Measurements from ENCODE around the gene XPO4.
A peak's percentile ranks its signal among the peaks of the same experiment; 100 is the strongest.
"Not testable (repeated sequence)": the region's sequence is repeated elsewhere in the genome, so short reads cannot be mapped to it uniquely, and the experiment has no call there.

XPO4 gene

DNA sequence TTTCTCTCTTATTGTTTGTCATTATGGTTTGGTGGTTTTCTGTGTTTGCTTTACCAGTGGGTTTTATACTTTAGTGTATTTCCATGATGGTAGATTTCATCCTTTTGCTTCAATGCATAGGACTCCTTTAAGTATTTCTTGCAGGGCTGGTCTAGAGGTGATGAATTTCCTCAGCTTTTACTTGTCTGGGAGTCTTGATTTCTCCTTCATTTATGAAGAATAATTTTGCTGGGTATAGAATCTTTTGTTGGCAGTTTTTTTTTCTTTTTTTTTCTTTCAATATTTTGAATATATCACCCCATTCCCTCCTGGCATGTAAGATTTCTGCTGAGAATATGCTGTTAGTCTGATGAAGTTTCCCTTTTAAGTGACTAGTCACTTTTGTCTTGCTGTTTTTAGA lies 148.5 kb downstream of the XPO4 start:
- DNase-seq = peak in 2 of 3 donors; percentile 35 to 59
- ChIA-PET CTCF (interaction anchor here (1.3 kb wide), 1 partner anchor 15 kb away, joined by 3 read pairs; no protein-coding TSS in a partner anchor), POLR2A (no interaction called here)
- H3K9me3 ChIP-seq (ENCODE audit: control extremely low read depth in 1 of 5, control insufficient read depth in 4 of 5, insufficient read depth in 2 of 5, low read depth in 1 of 5, low read length in 4 of 5) = peaks cover 15 to 74% (median 20%) of the 10 kb centered on the region in 5 experiments
- no peaks in the 10 kb centered on the region for H3K4me1 ChIP-seq (ENCODE audit: control extremely low read depth in 1 of 4, control insufficient read depth in 4 of 4, insufficient read depth in 4 of 4, low read length in 3 of 4)
- H3K36me3 ChIP-seq (ENCODE audit: control insufficient read depth in 4 of 4, insufficient read depth in 4 of 4, low read length in 3 of 4) = peaks cover 7 to 29% (median 10%) of the 10 kb centered on the region in 4 experiments
- no peaks in the 10 kb centered on the region for H3K27me3 ChIP-seq (replicated peaks in 2 of 5; ENCODE audit: control insufficient read depth in 4 of 5, insufficient read depth in 5 of 5, low read length in 4 of 5)
- H3K27ac ChIP-seq (ENCODE audit: insufficient read depth in 1 of 2, low read depth in 1 of 2, low read length in 2 of 2, poor library complexity in 1 of 2, severe bottlenecking in 2 of 2) = no peak overlapping the region
- no peak overlapping the region for H3K4me3 ChIP-seq (ENCODE audit: control insufficient read depth in 1 of 7, extremely low read depth in 1 of 7, insufficient read depth in 4 of 7, low read depth in 2 of 7, low read length in 6 of 7)

DNA sequence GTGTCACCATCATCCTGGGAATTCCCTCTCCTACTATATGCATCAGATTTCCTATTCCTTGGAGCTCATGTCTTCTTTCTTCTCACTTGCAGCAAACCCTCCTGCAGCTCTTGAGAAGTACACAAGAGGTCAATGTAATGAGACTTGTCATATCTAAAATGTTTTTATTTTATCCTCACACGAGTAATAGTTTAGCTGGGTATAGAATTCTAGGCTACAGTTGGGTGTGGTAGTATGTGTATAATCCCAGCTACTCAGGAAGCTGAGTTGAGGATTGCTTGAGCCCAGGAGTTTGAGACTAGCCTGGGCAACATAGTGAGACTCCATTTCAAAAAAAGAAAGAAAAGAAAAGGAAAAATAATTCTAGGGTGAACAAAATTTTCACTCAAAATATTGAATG lies 153.2 kb downstream of the XPO4 start:
- H3K36me3 ChIP-seq (ENCODE audit: control insufficient read depth in 4 of 4, insufficient read depth in 4 of 4, low read length in 3 of 4) = peaks cover 0 to 9% (median 3%) of the 10 kb centered on the region in 4 experiments
- ChIA-PET CTCF (interaction anchor here (1.3 to 1.8 kb wide), 2 partner anchors 41 to 79 kb away, joined by 3 to 5 read pairs; no protein-coding TSS in a partner anchor), POLR2A (no interaction called here)
- H3K4me1 ChIP-seq (ENCODE audit: control extremely low read depth in 1 of 4, control insufficient read depth in 4 of 4, insufficient read depth in 4 of 4, low read length in 3 of 4) = no peaks in the 10 kb centered on the region
- peaks cover 5 to 49% (median 12%) of the 10 kb centered on the region in 5 experiments for H3K9me3 ChIP-seq (ENCODE audit: control extremely low read depth in 1 of 5, control insufficient read depth in 4 of 5, insufficient read depth in 2 of 5, low read depth in 1 of 5, low read length in 4 of 5)
- no CpG with 5 or more reads among the region's 1 CpG for whole genome bisulfite sequencing (ENCODE audit: insufficient coverage)
- H3K4me3 ChIP-seq (ENCODE audit: control insufficient read depth in 1 of 7, extremely low read depth in 1 of 7, insufficient read depth in 4 of 7, low read depth in 2 of 7, low read length in 6 of 7) = no peak overlapping the region
- no peaks in the 10 kb centered on the region for H3K27me3 ChIP-seq (replicated peaks in 2 of 5; ENCODE audit: control insufficient read depth in 4 of 5, insufficient read depth in 5 of 5, low read length in 4 of 5)
- no peak overlapping the region for H3K27ac ChIP-seq (ENCODE audit: insufficient read depth in 1 of 2, low read depth in 1 of 2, low read length in 2 of 2, poor library complexity in 1 of 2, severe bottlenecking in 2 of 2)
- no peak for DNase-seq

DNA sequence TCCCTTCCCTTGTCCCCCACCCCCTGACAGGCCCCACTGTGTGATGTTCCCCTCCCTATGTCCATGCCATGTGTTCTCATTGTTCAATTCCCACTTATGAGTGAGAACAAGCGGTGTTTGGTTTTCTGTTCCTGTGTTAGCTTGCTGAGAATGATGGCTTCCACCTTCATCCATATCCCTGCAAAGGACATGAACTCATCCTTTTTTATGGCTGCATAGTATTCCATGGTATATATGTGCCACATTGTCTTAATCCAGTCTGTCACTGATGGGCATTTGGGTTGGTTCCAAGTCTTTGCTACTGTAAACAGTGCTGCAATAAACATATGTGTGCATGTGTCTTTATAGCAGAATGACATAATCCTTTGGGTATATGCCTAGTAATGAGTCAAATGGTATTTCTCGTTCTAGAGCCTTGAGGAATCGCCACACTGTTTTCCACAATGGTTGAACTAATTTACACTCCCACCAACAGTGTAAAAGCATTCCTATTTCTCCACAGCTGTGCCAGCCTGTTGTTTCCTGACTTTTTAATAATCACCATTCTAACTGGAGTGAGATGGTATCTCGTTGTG lies 158.6 kb downstream of the XPO4 start:
- POLR2A ChIA-PET; H3K4me3 ChIP-seq (ENCODE audit: control insufficient read depth in 1 of 7, extremely low read depth in 1 of 7, insufficient read depth in 4 of 7, low read depth in 2 of 7, low read length in 6 of 7); H3K27me3 ChIP-seq (replicated peaks in 2 of 5; ENCODE audit: control insufficient read depth in 4 of 5, insufficient read depth in 5 of 5, low read length in 4 of 5); H3K27ac ChIP-seq (ENCODE audit: insufficient read depth in 1 of 2, low read depth in 1 of 2, low read length in 2 of 2, poor library complexity in 1 of 2, severe bottlenecking in 2 of 2); H3K4me1 ChIP-seq (ENCODE audit: control extremely low read depth in 1 of 4, control insufficient read depth in 4 of 4, insufficient read depth in 4 of 4, low read length in 3 of 4); DNase-seq; CTCF ChIA-PET: not testable (repeated sequence)
- Histone ChIP-seq H3K36me3 (ENCODE audit: control insufficient read depth in 4 of 4, insufficient read depth in 4 of 4, low read length in 3 of 4) (peaks cover 0 to 11% (median 3%) of the 10 kb centered on the region in 4 experiments), H3K9me3 (ENCODE audit: control extremely low read depth in 1 of 5, control insufficient read depth in 4 of 5, insufficient read depth in 2 of 5, low read depth in 1 of 5, low read length in 4 of 5) (peaks cover 0 to 13% (median 4%) of the 10 kb centered on the region in 5 experiments)
- 100% methylated on average over 1 of the region's 4 CpGs for WGBS (ENCODE audit: insufficient coverage)

DNA sequence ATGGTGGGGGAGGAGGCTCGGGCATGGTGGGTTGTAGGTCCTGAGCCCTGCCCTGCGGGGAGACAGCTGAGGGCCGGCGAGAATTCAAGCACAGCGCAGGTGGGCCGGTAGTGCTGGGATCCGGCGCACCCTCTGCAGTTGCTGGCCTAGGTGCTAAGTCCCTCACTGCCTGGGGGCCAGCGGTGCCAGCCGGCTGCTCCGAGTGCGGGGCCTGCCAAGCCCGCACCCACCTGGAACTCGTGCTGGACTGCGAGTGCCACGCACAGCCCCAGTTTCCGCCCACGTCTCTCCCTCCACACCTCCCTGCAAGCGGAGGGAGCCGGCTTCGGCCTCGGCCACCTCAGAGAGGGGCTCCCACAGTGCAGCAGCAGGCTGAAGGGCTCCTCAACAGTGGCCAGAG lies 162.5 kb downstream of the XPO4 start:
- CTCF ChIA-PET = no interaction called here
- POLR2A ChIA-PET = no interaction called here

DNA sequence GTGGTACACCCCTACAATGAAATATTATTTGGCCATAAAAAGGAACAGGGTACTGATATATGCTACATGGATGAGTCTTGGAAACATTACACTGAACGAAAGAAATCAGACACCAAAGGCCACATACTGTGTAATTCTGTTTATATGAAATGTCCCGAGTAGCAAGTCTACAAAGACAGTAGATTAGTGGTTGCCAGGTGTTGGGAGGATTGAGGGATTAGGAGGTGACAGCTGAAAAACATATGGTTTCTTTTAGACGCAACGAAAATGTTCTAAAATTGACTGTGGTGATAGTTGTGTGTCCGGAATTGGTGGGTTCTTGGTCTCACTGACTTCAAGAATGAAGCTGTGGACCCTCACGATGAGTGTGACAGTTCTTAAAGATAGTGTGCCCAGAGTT lies 163.9 kb downstream of the XPO4 start:
- H3K27me3 ChIP-seq (replicated peaks in 2 of 5; ENCODE audit: control insufficient read depth in 4 of 5, insufficient read depth in 5 of 5, low read length in 4 of 5) = no peaks in the 10 kb centered on the region
- no peak for DNase-seq
- no peaks in the 10 kb centered on the region for H3K4me1 ChIP-seq (ENCODE audit: control extremely low read depth in 1 of 4, control insufficient read depth in 4 of 4, insufficient read depth in 4 of 4, low read length in 3 of 4)
- 94% methylated on average over 6 of the region's 6 CpGs for WGBS (ENCODE audit: insufficient coverage)
- POLR2A ChIA-PET = no interaction called here
- H3K27ac ChIP-seq (ENCODE audit: insufficient read depth in 1 of 2, low read depth in 1 of 2, low read length in 2 of 2, poor library complexity in 1 of 2, severe bottlenecking in 2 of 2) = no peak overlapping the region
- H3K4me3 ChIP-seq (ENCODE audit: control insufficient read depth in 1 of 7, extremely low read depth in 1 of 7, insufficient read depth in 4 of 7, low read depth in 2 of 7, low read length in 6 of 7) = no peak overlapping the region
- H3K36me3 ChIP-seq (ENCODE audit: control insufficient read depth in 4 of 4, insufficient read depth in 4 of 4, low read length in 3 of 4) = peaks cover 0 to 13% (median 0%) of the 10 kb centered on the region in 4 experiments
- H3K9me3 ChIP-seq (ENCODE audit: control extremely low read depth in 1 of 5, control insufficient read depth in 4 of 5, insufficient read depth in 2 of 5, low read depth in 1 of 5, low read length in 4 of 5) = peaks cover 0 to 4% (median 0%) of the 10 kb centered on the region in 5 experiments
- CTCF ChIA-PET = no interaction called here

More for the DNA sequence above, 162.5 kb downstream of the XPO4 start:
- Histone ChIP-seq H3K27ac (ENCODE audit: insufficient read depth in 1 of 2, low read depth in 1 of 2, low read length in 2 of 2, poor library complexity in 1 of 2, severe bottlenecking in 2 of 2) (no peak overlapping the region), H3K4me1 (ENCODE audit: control extremely low read depth in 1 of 4, control insufficient read depth in 4 of 4, insufficient read depth in 4 of 4, low read length in 3 of 4) (no peaks in the 10 kb centered on the region), H3K9me3 (ENCODE audit: control extremely low read depth in 1 of 5, control insufficient read depth in 4 of 5, insufficient read depth in 2 of 5, low read depth in 1 of 5, low read length in 4 of 5) (peaks cover 0 to 4% (median 3%) of the 10 kb centered on the region in 5 experiments), H3K4me3 (ENCODE audit: control insufficient read depth in 1 of 7, extremely low read depth in 1 of 7, insufficient read depth in 4 of 7, low read depth in 2 of 7, low read length in 6 of 7) (no peak overlapping the region), H3K27me3 (replicated peaks in 2 of 5; ENCODE audit: control insufficient read depth in 4 of 5, insufficient read depth in 5 of 5, low read length in 4 of 5) (no peaks in the 10 kb centered on the region), H3K36me3 (ENCODE audit: control insufficient read depth in 4 of 4, insufficient read depth in 4 of 4, low read length in 3 of 4) (peaks cover 0 to 11% (median 0%) of the 10 kb centered on the region in 4 experiments)
- no peak for DNase-seq
- 97% methylated on average over 21 of the region's 22 CpGs for WGBS (ENCODE audit: insufficient coverage)

DNA sequence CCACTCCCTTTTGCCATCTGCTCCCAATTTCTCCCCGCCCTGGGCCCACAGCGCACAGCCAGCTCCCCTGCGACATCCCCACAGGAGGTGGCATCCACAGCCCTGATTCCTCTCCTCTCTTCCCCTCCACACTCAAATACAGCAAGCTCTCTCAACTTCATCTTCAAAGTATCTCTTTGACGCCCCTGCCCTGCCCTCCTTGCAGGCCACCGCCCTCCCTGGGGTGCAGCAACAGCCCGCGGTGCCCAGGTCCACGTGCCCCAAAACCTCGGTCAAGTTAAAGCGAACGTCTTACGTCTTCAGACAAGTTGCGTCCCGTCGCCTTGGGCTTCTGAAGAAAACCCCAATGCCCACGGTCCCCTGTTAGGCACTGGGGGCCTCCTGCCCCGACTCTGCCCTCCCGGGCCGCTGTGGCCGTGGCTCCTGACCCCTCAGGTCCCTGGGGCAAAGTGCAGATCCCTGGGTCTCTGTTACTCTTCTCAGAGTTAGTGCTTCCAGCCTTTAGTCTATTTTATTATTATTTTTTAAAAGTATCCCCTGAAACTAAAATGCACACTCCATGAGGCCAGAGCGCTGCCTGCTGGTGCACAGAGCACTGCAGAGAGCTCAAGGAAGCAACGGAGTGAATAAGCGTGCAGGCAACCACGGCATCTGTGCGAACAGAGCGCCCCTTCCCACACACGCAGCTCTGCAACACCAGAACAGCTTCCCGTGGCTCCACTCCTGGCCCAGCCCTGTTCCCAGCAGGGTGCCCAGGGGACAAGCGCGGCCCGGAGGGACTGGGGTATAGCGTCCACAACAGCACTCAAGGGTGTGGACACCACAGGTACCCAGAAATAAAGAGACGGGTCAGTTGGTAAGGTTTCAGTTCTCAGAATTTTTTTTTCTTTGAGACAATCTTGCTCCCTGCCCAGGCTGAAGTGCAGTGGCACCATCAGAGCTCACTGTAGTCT lies 172.6 kb downstream of the XPO4 start:
- ChIA-PET CTCF (interaction anchor here (0.9 to 1.6 kb wide), 2 partner anchors 12 kb away, joined by 3 read pairs; no protein-coding TSS in a partner anchor), POLR2A (no interaction called here)
- Histone ChIP-seq H3K36me3 (ENCODE audit: control insufficient read depth in 4 of 4, insufficient read depth in 4 of 4, low read length in 3 of 4) (peaks cover 0 to 2% (median under 1%) of the 10 kb centered on the region in 4 experiments), H3K27me3 (replicated peaks in 2 of 5; ENCODE audit: control insufficient read depth in 4 of 5, insufficient read depth in 5 of 5, low read length in 4 of 5) (no peaks in the 10 kb centered on the region), H3K4me1 (ENCODE audit: control extremely low read depth in 1 of 4, control insufficient read depth in 4 of 4, insufficient read depth in 4 of 4, low read length in 3 of 4) (peaks cover 0 to 6% (median 0%) of the 10 kb centered on the region in 4 experiments), H3K4me3 (ENCODE audit: control insufficient read depth in 1 of 7, extremely low read depth in 1 of 7, insufficient read depth in 4 of 7, low read depth in 2 of 7, low read length in 6 of 7) (no peak overlapping the region), H3K27ac (ENCODE audit: insufficient read depth in 1 of 2, low read depth in 1 of 2, low read length in 2 of 2, poor library complexity in 1 of 2, severe bottlenecking in 2 of 2) (no peak overlapping the region), H3K9me3 (ENCODE audit: control extremely low read depth in 1 of 5, control insufficient read depth in 4 of 5, insufficient read depth in 2 of 5, low read depth in 1 of 5, low read length in 4 of 5) (no peaks in the 10 kb centered on the region)
- DNase-seq = no peak
- WGBS (ENCODE audit: insufficient coverage) = 92% methylated on average over 30 of the region's 33 CpGs
